ENCODE data around the gene SLC9A1.

Gene SLC9A1

DNA sequence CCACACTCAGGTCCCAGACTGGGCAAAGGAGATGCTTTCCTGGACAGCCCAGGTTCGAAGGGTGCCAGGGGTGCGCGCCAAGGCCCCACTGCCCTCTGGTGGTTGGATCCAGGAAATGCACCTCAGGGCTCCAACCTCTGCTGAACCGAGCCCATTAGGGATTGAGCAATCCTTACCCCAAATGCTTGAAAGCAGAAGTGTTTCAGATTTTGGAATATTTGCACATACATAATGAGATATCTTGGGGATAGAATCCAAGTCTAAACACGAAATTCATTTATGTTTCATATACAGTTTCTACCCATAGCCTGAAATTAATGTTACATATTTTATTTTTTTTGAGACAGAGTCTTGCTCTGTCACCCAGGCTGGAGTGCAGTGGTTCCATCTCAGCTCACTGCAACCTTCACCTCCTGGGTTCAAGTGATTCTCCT lies 57.4 kb downstream of the SLC9A1 start:
- H3K4me3 ChIP-seq (ENCODE audit: low read depth in 1 of 2, low read length in 1 of 2), result peak overlapping the region in 1 of 2 experiments; percentile 13
- peaks cover 59 to 60% of the 10 kb centered on the region in 2 experiments for H3K4me1 ChIP-seq (ENCODE audit: control insufficient read depth in 1 of 2, insufficient read depth in 1 of 2, low read depth in 1 of 2, low read length in 1 of 2)
- peaks cover 42% of the 10 kb centered on the region for H3K36me3 ChIP-seq
- H3K27ac ChIP-seq, result peak overlapping the region; percentile 58
- TF ChIP-seq, protein P1, sequence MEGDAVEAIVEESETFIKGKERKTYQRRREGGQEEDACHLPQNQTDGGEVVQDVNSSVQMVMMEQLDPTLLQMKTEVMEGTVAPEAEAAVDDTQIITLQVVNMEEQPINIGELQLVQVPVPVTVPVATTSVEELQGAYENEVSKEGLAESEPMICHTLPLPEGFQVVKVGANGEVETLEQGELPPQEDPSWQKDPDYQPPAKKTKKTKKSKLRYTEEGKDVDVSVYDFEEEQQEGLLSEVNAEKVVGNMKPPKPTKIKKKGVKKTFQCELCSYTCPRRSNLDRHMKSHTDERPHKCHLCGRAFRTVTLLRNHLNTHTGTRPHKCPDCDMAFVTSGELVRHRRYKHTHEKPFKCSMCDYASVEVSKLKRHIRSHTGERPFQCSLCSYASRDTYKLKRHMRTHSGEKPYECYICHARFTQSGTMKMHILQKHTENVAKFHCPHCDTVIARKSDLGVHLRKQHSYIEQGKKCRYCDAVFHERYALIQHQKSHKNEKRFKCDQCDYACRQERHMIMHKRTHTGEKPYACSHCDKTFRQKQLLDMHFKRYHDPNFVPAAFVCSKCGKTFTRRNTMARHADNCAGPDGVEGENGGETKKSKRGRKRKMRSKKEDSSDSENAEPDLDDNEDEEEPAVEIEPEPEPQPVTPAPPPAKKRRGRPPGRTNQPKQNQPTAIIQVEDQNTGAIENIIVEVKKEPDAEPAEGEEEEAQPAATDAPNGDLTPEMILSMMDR (IDR thresholded peaks at IDR 0.05), result peak; percentile 100
- H3K27me3 ChIP-seq, result no peaks in the 10 kb centered on the region
- H3K9me3 ChIP-seq, result no peaks in the 10 kb centered on the region

DNA sequence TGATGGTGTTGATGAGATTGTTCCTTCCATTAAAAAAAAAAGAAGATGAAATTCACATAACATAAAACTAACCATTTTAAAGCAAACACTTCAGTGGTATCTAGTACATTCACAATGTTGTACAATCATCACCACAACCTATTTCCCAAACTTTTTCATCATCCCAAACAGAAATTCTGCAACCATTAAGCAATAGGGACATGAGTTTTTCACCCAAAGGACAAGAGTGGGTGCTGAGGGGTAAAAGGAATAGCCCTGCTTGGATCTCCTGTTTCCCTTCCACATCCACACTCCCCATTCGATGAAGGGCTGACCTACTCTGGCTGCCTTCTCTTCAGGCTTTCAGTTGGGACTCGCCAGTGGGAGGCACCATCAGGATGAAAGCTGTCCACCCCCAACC lies 59.3 kb downstream of the SLC9A1 start:
- Histone ChIP-seq H3K27me3 (peaks cover 2% of the 10 kb centered on the region), H3K4me1 (ENCODE audit: control insufficient read depth in 1 of 2, insufficient read depth in 1 of 2, low read depth in 1 of 2, low read length in 1 of 2) (peaks cover 59 to 60% of the 10 kb centered on the region in 2 experiments), H3K4me3 (ENCODE audit: low read depth in 1 of 2, low read length in 1 of 2) (no peak overlapping the region), H3K36me3 (peaks cover 23% of the 10 kb centered on the region), H3K27ac (peak overlapping the region; percentile 68), H3K9me3 (no peaks in the 10 kb centered on the region)
- TF ChIP-seq, protein P1 (IDR thresholded peaks at IDR 0.05), result no peak

DNA sequence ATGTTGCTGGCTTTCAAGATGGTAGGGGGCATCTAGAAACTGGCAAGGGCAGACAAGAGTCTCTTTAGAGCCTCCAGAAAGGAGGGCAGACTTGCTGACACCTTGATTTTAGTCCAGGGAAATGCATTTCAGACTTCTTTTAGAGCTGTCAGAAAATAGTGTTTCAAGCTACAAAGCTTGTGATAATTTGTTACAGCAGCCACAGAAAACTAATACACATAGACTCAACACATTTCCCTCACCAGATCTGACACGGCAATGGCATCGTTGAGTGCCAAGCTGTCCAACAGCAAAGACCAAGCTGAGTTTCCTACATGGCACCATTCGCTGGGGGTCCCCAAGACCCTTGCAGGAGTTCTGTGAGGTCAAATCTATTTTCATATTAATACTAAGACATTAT lies 62.0 kb downstream of the SLC9A1 start:
- Histone ChIP-seq H3K36me3 (no peaks in the 10 kb centered on the region), H3K4me3 (ENCODE audit: low read depth in 1 of 2, low read length in 1 of 2) (no peak overlapping the region), H3K9me3 (no peaks in the 10 kb centered on the region), H3K4me1 (ENCODE audit: control insufficient read depth in 1 of 2, insufficient read depth in 1 of 2, low read depth in 1 of 2, low read length in 1 of 2) (peaks cover 42% of the 10 kb centered on the region in 2 experiments), H3K27ac (no peak overlapping the region), H3K27me3 (peaks cover 3% of the 10 kb centered on the region)
- TF ChIP-seq, protein P1 (IDR thresholded peaks at IDR 0.05), result no peak

DNA sequence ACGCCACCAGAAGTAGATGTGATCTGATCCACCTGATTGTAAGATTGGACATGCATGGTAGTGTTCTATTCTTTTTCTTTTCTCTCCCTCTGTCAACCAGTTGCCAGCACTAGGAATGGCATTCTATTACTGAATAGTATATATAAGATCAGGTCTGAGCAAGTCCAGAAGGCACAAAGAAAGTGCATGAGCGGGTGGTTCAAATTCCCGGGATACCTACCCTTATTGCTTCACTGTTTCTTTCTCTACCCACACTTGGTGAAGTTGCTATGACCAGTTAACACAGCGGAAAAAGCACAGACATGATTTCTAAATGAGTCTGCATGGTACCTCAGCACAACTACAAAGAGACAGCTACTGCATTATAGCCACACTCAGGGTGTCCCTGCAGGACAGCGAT lies 64.0 kb downstream of the SLC9A1 start:
- Histone ChIP-seq H3K9me3 (no peaks in the 10 kb centered on the region), H3K36me3 (no peaks in the 10 kb centered on the region), H3K27ac (no peak overlapping the region), H3K27me3 (peaks cover 3% of the 10 kb centered on the region), H3K4me3 (ENCODE audit: low read depth in 1 of 2, low read length in 1 of 2) (no peak overlapping the region), H3K4me1 (ENCODE audit: control insufficient read depth in 1 of 2, insufficient read depth in 1 of 2, low read depth in 1 of 2, low read length in 1 of 2) (peaks cover 22 to 23% of the 10 kb centered on the region in 2 experiments)
- TF ChIP-seq, protein P1 (IDR thresholded peaks at IDR 0.05), result no peak

DNA sequence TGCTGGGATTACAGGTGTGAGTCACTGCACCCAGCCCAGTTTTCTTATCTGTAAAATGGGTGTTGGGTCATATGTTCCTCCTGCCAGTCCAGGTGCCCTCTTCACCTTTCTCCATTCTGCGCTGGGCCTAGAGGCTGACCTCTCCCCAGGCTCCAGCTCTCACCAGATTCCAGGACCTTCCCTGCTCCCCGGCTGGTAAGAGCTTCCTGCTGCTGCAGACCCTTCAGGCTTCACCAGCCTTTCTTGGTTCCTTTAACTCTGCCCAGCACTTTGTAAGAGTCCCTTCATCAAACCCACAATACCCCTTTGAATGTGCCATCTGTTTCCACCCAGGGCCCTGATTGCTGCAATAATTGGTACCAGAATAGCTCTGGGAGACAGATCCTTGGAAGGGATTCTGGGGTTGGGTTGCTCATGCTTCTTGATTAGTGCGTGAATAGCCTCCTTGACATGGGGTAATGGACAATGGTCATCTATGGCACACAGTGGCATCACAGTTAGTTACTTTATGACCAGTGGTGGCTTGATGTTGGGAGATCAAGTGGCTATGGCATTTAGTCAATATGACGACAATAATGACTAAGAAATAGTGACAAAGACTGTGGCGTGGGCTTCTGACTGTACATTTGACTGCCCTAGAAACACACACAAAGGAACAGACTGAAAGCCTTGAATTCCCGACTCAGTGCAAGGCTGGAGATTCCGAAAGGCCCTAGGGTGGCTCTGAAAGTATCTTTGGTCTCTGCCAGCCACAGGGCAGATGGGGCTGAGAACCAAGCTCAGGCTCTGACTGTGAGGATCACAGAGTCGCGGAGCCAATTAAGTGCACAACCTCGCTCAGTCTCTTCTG lies 67.3 kb downstream of the SLC9A1 start:
- TF ChIP-seq, protein P1 (IDR thresholded peaks at IDR 0.05), result no peak
- Histone ChIP-seq H3K27ac (no peak overlapping the region), H3K9me3 (no peaks in the 10 kb centered on the region), H3K4me3 (ENCODE audit: low read depth in 1 of 2, low read length in 1 of 2) (no peak overlapping the region), H3K27me3 (peaks cover 3% of the 10 kb centered on the region), H3K4me1 (ENCODE audit: control insufficient read depth in 1 of 2, insufficient read depth in 1 of 2, low read depth in 1 of 2, low read length in 1 of 2) (peaks cover 17 to 22% of the 10 kb centered on the region in 2 experiments), H3K36me3 (no peaks in the 10 kb centered on the region)

Data from neutrophil (primary cell).